Heart left ventricle (tissue), 13 donors: ENCODE results near the gene ATXN7L1.

Experiments
- CTCF ChIP-seq, 12 donors: fragments of 200-600 bp; sonication (generic) in 4 of 12; IDR thresholded peaks; one replicate each; pipeline versions ENCODE4 v1.5.0 to v1.8.0; 2018 to 2022; ENCODE audit warnings: antibody characterized with exemption in 12 of 12, mild to moderate bottlenecking in 5 of 12
- POLR2A ChIP-seq, 2 donors: fragments of 450-650 bp; IDR thresholded peaks; one replicate each; pipeline ENCODE4 v1.6.1; 2017; ENCODE audit warnings: antibody characterized with exemption in 2 of 2, mild to moderate bottlenecking in 2 of 2, moderate library complexity in 2 of 2
- donor health status: ischemic (EF 13 %, LVEDD 7.1; RV severe dilation, severe dysfunction).
- donor health status: DM: no; HTN: yes; CAD: no.
- donor health status: DM: no; HTN: no; CAD: no.
- donor health status: ischemic (EF 25% LVEDD 6.9; RV normal size, moderate dysfunction).
- donor health status: ischemic (EF 25% LVEDD 5.7; RV mildly dilated, moderate dysfunction).
- donor health status: ischemic (EF 35%, LVEDD 5.7; RV mildly dilated, moderate dysfunction).
- donor health status: nonischemic (EF 11% LVEDD 7.7; RV severe dilation, severe dysfunction).
- donor health status: DM: yes; HTN: yes; CAD: no.
- donor health status: PGD.
- donor health status: ischemic (EF 29% LVEDD 5.4; RV normal size, mild dysfunction).
- donor health status: nonischemic (EF 23%, LVEDD 6.1; RV moderate dilation, normal function).

- TF ChIP-seq CTCF (IDR thresholded peaks at IDR 0.05) (no peak), POLR2A (IDR thresholded peaks at IDR 0.05) (no peak)
These were observed 109.9 kb downstream of the ATXN7L1 start for GRCh38 chr7:105766421-105767073.
